Measurements from ENCODE around the gene AOPEP. TPM values are rescaled to one million over a fixed set of nuclear protein-coding genes. Genes with fewer than 3 reads are reported as not detected.

AOPEP gene
- total and polyA plus RNA-seq, 2 of the 13 experiments (the other 11 are each of a cell fraction or from before 2014, with no cell fraction given) = 22.2 to 41.6 TPM

- Histone ChIP-seq H3K36me3 (replicated peaks in 1 of 2; ENCODE audit: control insufficient read depth in 1 of 2, insufficient read depth in 2 of 2, low read length in 2 of 2) (no peaks in the 10 kb centered on the region), H3K27ac (ENCODE audit: extremely low read length, insufficient read depth, low read length) (no peak overlapping the region), H3K4me3 (replicated peaks in 1 of 3; ENCODE audit: insufficient read depth in 1 of 3, low read depth in 2 of 3, low read length in 3 of 3) (no peak overlapping the region), H3K79me2 (ENCODE audit: insufficient read depth, low read length) (no peaks in the 10 kb centered on the region), H3K9ac (ENCODE audit: insufficient read depth, low read depth, low read length) (no peak overlapping the region), H3K9me3 (ENCODE audit: low read length) (peaks cover 6% of the 10 kb centered on the region; the same call in 1 of the 2 replicates), H3K4me1 (ENCODE audit: insufficient read depth, low read length) (peaks cover 25% of the 10 kb centered on the region), H3K27me3 (ENCODE audit: control insufficient read depth in 1 of 2, insufficient read depth in 2 of 2, low read length in 2 of 2) (no peaks in the 10 kb centered on the region), H3K4me2 (ENCODE audit: low read depth, low read length) (no peak overlapping the region), H4K20me1 (ENCODE audit: insufficient read depth, low read length) (no peaks in the 10 kb centered on the region), H2AFZ (ENCODE audit: low read length) (no peak overlapping the region)
- intact Hi-C loops (cut with micrococcal nuclease; ENCODE audit: unreplicated experiment) = no loop called here
- whole genome bisulfite sequencing (ENCODE audit: low lambda C conversion rate) = 96% methylated on average over 4 of the region's 4 CpGs
- no peak for ATAC-seq
- FAIRE-seq = no peak
- ChIA-PET CTCF (ENCODE audit: low intra/inter-chr PET ratio, low total read pairs) (no interaction called here), POLR2A (no interaction called here)
- no TSS peak for BruUV-seq (replicated peaks)
- DNase-seq (ENCODE audit: low spot score) = no peak
- in situ Hi-C loops (cut with HindIII; ENCODE audit: extremely low pct_ligation_motif_present, low pct_unique_long_range_greater_than_20kb) = no loop called here
- no peak for TF ChIP-seq DDIT3 (CRISPR knock-in tag; IDR thresholded peaks at IDR 0.05)
- TF ChIP-seq ZNF460 (CRISPR knock-in tag; IDR thresholded peaks at IDR 0.05; ENCODE audit: borderline replicate concordance) = no peak
- TF ChIP-seq ZBTB34 (CRISPR knock-in tag; IDR thresholded peaks at IDR 0.05) = no peak
- TF ChIP-seq MLX (CRISPR knock-in tag; IDR thresholded peaks at IDR 0.05) = no peak
- no peak for TF ChIP-seq BATF2 (CRISPR knock-in tag; IDR thresholded peaks at IDR 0.05)
- TF ChIP-seq ZNF770 (CRISPR knock-in tag; IDR thresholded peaks at IDR 0.05) = no peak
- TF ChIP-seq ZNF580 (CRISPR knock-in tag; IDR thresholded peaks at IDR 0.05; ENCODE audit: borderline replicate concordance, low read depth) = no peak
- no peak for TF ChIP-seq BRF2 (CRISPR knock-in tag; IDR thresholded peaks at IDR 0.05)
- TF ChIP-seq TAF1 (CRISPR knock-in tag; IDR thresholded peaks at IDR 0.05) = no peak
- no peak for TF ChIP-seq ZZZ3 (CRISPR knock-in tag; IDR thresholded peaks at IDR 0.05; ENCODE audit: borderline replicate concordance)
- TF ChIP-seq BORCS8-MEF2B (CRISPR knock-in tag; IDR thresholded peaks at IDR 0.05) = no peak
- TF ChIP-seq DMTF1 (CRISPR knock-in tag; IDR thresholded peaks at IDR 0.05) = no peak
- TF ChIP-seq ISL2 (CRISPR knock-in tag; IDR thresholded peaks at IDR 0.05) = no peak
- no peak for TF ChIP-seq FIP1L1 (IDR thresholded peaks at IDR 0.05; ENCODE audit: borderline replicate concordance, insufficient read depth, low read depth, low read length)
- TF ChIP-seq FOSL2 (CRISPR knock-in tag; IDR thresholded peaks at IDR 0.05) = no peak
Observed at GRCh38 chr9:94833802-94834201, 107.3 kb downstream of the AOPEP start.
